Dermis microvascular lymphatic vessel endothelial cell (primary cell): ENCODE results near the gene TFDP1. TPM values are rescaled to one million over a fixed set of nuclear protein-coding genes. Genes with fewer than 3 reads are reported as not detected.
"Not testable (repeated sequence)": the region's sequence is repeated elsewhere in the genome, so short reads cannot be mapped to it uniquely, and the experiment has no call there.

Experiments
- DNase-seq, 2 donors: peaks; one replicate each; pipeline versions ENCODE4 v3.0.0 to v3.0.0-alpha.2; 2010; ENCODE audit warnings: low read depth in 2 of 2
- total RNA-seq: library from RNA; depleted of rRNA; stranded (reverse); fragments of >200 nt; gene quantifications from 2 replicates; pipeline ENCODE4 v1.2.1, GENCODE V29; 2014

TFDP1 gene
- total RNA-seq, 1 donor from 2014 or later: 48.0 TPM

- DNase-seq: no peak
Measured at GRCh38 chr13:113550453-113550852, 34.1 kb upstream of the TFDP1 start.

GRCh38 chr13:113551081-113552000, 33.2 kb upstream of the TFDP1 start:
- DNase-seq: no peak

GRCh38 chr13:113552079-113552478, 32.5 kb upstream of the TFDP1 start:
- DNase-seq: no peak

- peak; percentile 39 to 95 for DNase-seq
Measured at GRCh38 chr13:113552786-113553434, 31.6 kb upstream of the TFDP1 start.

GRCh38 chr13:113553511-113554332, 30.8 kb upstream of the TFDP1 start:
- DNase-seq: peak in 1 of 2 donors; percentile 30

GRCh38 chr13:113554333-113554700, 30.2 kb upstream of the TFDP1 start:
- DNase-seq: no peak

- DNase-seq: no peak
Measured at GRCh38 chr13:113555141-113555540, 29.4 kb upstream of the TFDP1 start.

GRCh38 chr13:113557013-113557412, 27.5 kb upstream of the TFDP1 start:
- DNase-seq: no peak

- no peak for DNase-seq
Measured at GRCh38 chr13:113558461-113558860, 26.1 kb upstream of the TFDP1 start.

- DNase-seq: no peak
Measured at GRCh38 chr13:113559061-113559460, 25.5 kb upstream of the TFDP1 start.

- DNase-seq: no peak
Measured at GRCh38 chr13:113559901-113560644, 24.5 kb upstream of the TFDP1 start.

GRCh38 chr13:113560645-113561416, 23.7 kb upstream of the TFDP1 start:
- DNase-seq: no peak

GRCh38 chr13:113561417-113562084, 23.0 kb upstream of the TFDP1 start:
- no peak for DNase-seq

- peak; percentile 61 to 75 for DNase-seq
Measured at GRCh38 chr13:113562085-113562749, 22.3 kb upstream of the TFDP1 start.

- DNase-seq: no peak
Measured at GRCh38 chr13:113562844-113563243, 21.7 kb upstream of the TFDP1 start.

- DNase-seq: not testable (repeated sequence)
Measured at GRCh38 chr13:113563511-113563910, 21.0 kb upstream of the TFDP1 start.

- DNase-seq: no peak
Measured at GRCh38 chr13:113564331-113565023, 20.1 kb upstream of the TFDP1 start.

GRCh38 chr13:113565526-113566226, 18.9 kb upstream of the TFDP1 start:
- no peak for DNase-seq
